Tibial nerve (tissue), 4 donors: Measurements from ENCODE around the gene WNT11.

Experiments
- EP300 ChIP-seq, 2 donors: sonication (generic); formaldehyde crosslinking; IDR thresholded peaks; one replicate each; pipeline ENCODE4 v1.6.1; 2017; ENCODE audit warnings: antibody characterized with exemption in 2 of 2, mild to moderate bottlenecking in 1 of 2
- POLR2A ChIP-seq, 2 donors: fragments of 450-650 bp; IDR thresholded peaks; one replicate each; pipeline ENCODE4 v1.6.1; 2017; ENCODE audit warnings: antibody characterized with exemption in 2 of 2, mild to moderate bottlenecking in 2 of 2, moderate library complexity in 2 of 2
- TF ChIP-seq, protein P1 (sequence below), 5 experiments: fragments of 200-600 bp in 3 of 5; fragments of 450-650 bp in 2 of 5; sonication (generic) in 3 of 5; IDR thresholded peaks; one replicate each; pipeline ENCODE4 v1.5.1; 2016 to 2019; ENCODE audit warnings: antibody characterized with exemption in 5 of 5, mild to moderate bottlenecking in 3 of 5, moderate library complexity in 2 of 5

DNA sequence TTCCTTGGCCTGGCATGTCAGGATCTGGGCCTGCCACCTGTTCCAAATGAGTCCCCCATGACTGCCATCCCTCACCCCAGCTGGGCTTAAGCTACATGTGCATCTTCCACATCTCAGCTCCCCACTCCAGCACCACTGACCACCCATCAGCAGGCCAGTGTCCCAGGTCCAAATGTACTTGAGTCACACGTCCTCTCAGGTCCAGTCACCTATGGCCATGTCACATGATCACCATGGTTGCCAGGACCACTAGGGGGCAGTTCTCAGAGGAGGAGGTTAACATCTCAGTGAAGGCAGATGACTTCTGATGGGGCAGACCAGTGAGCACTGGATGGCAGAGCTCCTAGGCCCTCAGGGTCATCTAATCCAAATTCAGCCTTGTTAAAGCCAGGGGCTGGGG, 41.9 kb upstream of the WNT11 start:
- TF ChIP-seq, protein P1, sequence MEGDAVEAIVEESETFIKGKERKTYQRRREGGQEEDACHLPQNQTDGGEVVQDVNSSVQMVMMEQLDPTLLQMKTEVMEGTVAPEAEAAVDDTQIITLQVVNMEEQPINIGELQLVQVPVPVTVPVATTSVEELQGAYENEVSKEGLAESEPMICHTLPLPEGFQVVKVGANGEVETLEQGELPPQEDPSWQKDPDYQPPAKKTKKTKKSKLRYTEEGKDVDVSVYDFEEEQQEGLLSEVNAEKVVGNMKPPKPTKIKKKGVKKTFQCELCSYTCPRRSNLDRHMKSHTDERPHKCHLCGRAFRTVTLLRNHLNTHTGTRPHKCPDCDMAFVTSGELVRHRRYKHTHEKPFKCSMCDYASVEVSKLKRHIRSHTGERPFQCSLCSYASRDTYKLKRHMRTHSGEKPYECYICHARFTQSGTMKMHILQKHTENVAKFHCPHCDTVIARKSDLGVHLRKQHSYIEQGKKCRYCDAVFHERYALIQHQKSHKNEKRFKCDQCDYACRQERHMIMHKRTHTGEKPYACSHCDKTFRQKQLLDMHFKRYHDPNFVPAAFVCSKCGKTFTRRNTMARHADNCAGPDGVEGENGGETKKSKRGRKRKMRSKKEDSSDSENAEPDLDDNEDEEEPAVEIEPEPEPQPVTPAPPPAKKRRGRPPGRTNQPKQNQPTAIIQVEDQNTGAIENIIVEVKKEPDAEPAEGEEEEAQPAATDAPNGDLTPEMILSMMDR (IDR thresholded peaks at IDR 0.05): no peak
- TF ChIP-seq POLR2A (IDR thresholded peaks at IDR 0.05) (no peak), EP300 (IDR thresholded peaks at IDR 0.05) (no peak)
